Lower leg skin (tissue), 4 donors: ENCODE measurements around the gene HTATSF1. TPM values are rescaled to one million over a fixed set of nuclear protein-coding genes. Genes with fewer than 3 reads are reported as not detected.

Source experiments
- DNase-seq, 2 donors: peaks; one replicate each; pipeline ENCODE4 v3.0.0-alpha.2; 2019; ENCODE audit warnings: low spot score in 2 of 2
- H3K4me3 ChIP-seq: fragments of 200-600 bp; sonication (generic); 2 replicates; pipeline ENCODE4 v1.5.1; 2017; ENCODE audit warnings: mild to moderate bottlenecking, low read depth; ENCODE audit not compliant: poor library complexity, severe bottlenecking
- CTCF ChIP-seq, 3 donors: fragments of 450-650 bp; IDR thresholded peaks; one replicate each; pipeline ENCODE4 v1.5.1; 2016; ENCODE audit warnings: antibody characterized with exemption in 3 of 3, mild to moderate bottlenecking in 3 of 3, moderate library complexity in 2 of 3
- POLR2A ChIP-seq, 2 donors: fragments of 450-650 bp; IDR thresholded peaks; one replicate each; pipeline ENCODE4 v1.6.1; 2016 to 2017; ENCODE audit warnings: antibody characterized with exemption in 2 of 2, mild to moderate bottlenecking in 1 of 2, moderate library complexity in 1 of 2
- WGBS, 2 donors: methylation state at CpG; one replicate each; pipeline ENCODE4 v1.1.5; 2018; 5-methylcytosine and 5-hydroxymethylcytosine counted together
- intact Hi-C: fragments of 100-400 bp; cut with DNase I; formaldehyde crosslinking; loops from one replicate; pipeline ENCODE4 v1.15.0; 2023; ENCODE audit warnings: low total_unique reads
- total RNA-seq, 4 donors: library from RNA; depleted of rRNA; stranded (reverse); fragments of >200 nt; gene quantifications; one replicate each; pipeline ENCODE4 v1.1.0, GENCODE V29; 2016

Gene HTATSF1
- total RNA-seq, 4 donors from 2014 or later = 36.0 to 56.2 (median 46.6) TPM

GRCh38 chrX:136468391-136469103, 28.8 kb upstream of the HTATSF1 start:
- no peak for DNase-seq

GRCh38 chrX:136473663-136474062, 23.7 kb upstream of the HTATSF1 start:
- H3K4me3 ChIP-seq = no peak overlapping the region
- WGBS, 2 donors = 64 to 88% methylated on average over 4 of the region's 4 CpGs
- DNase-seq = no peak
- TF ChIP-seq POLR2A (IDR thresholded peaks at IDR 0.05) (no peak), CTCF (IDR thresholded peaks at IDR 0.05) (no peak)
- intact Hi-C loops = no loop called here

More at GRCh38 chrX:136468391-136469103, 28.8 kb upstream of the HTATSF1 start:
- WGBS, 2 donors = 81 to 96% methylated on average over 2 of the region's 2 CpGs
- intact Hi-C loops = no loop called here
- TF ChIP-seq POLR2A (IDR thresholded peaks at IDR 0.05) (no peak), CTCF (IDR thresholded peaks at IDR 0.05) (no peak)
- H3K4me3 ChIP-seq = no peak overlapping the region

GRCh38 chrX:136475236-136475635, 22.2 kb upstream of the HTATSF1 start:
- TF ChIP-seq CTCF (IDR thresholded peaks at IDR 0.05) (no peak), POLR2A (IDR thresholded peaks at IDR 0.05) (no peak)
- intact Hi-C loops = no loop called here
- 67 to 71% methylated on average over 3 of the region's 3 CpGs for WGBS, 2 donors
- no peak overlapping the region for H3K4me3 ChIP-seq
- no peak for DNase-seq

GRCh38 chrX:136476501-136476900, 20.9 kb upstream of the HTATSF1 start:
- no peak overlapping the region for H3K4me3 ChIP-seq
- DNase-seq = no peak
- no peak for TF ChIP-seq POLR2A (IDR thresholded peaks at IDR 0.05)
- TF ChIP-seq CTCF (IDR thresholded peaks at IDR 0.05) = no peak
- intact Hi-C loops = no loop called here
- 46 to 54% methylated on average over 2 of the region's 2 CpGs for WGBS, 2 donors

- intact Hi-C loops = no loop called here
- WGBS, 2 donors = 38 to 83% methylated on average over 2 of the region's 2 CpGs
Observed at GRCh38 chrX:136477026-136477425, 20.4 kb upstream of the HTATSF1 start.

More at GRCh38 chrX:136477026-136477425, 20.4 kb upstream of the HTATSF1 start:
- TF ChIP-seq POLR2A (IDR thresholded peaks at IDR 0.05) = no peak
- no peak for TF ChIP-seq CTCF (IDR thresholded peaks at IDR 0.05)
- DNase-seq = no peak
- no peak overlapping the region for H3K4me3 ChIP-seq
